Gastrocnemius medialis (tissue), 4 donors: ENCODE data around the gene ATP5F1D. TPM values are rescaled to one million over a fixed set of nuclear protein-coding genes. Genes with fewer than 3 reads are reported as not detected.

ENCODE experiments used
- ATAC-seq, 2 donors: fragments of 150-250 bp; one replicate each; pipeline ENCODE4 v1.9.1; 2016
- DNase-seq, 2 donors: peaks; one replicate each; pipeline ENCODE4 v3.0.0-alpha.2; 2019
- H3K27ac ChIP-seq, 4 donors: fragments of 200-600 bp; sonication (generic); 1 replicate in 1 of 4; 2 replicates in 3 of 4; pipeline ENCODE4 v1.5.1; 2016 to 2018; ENCODE audit warnings: mild to moderate bottlenecking in 2 of 4, moderate library complexity in 1 of 4
- H3K27me3 ChIP-seq, 3 donors: fragments of 200-600 bp; sonication (generic) in 2 of 3; 1 replicate in 1 of 3; 2 replicates in 2 of 3; pipeline versions ENCODE4 v1.5.1 to v1.6.0; 2016 to 2019; ENCODE audit warnings: mild to moderate bottlenecking in 1 of 3, moderate library complexity in 1 of 3
- H3K36me3 ChIP-seq, 2 donors: fragments of 200-600 bp; sonication (generic) in 1 of 2; one replicate each; pipeline ENCODE4 v1.5.1; 2017 to 2018
- H3K4me1 ChIP-seq, 2 donors: fragments of 200-600 bp; sonication (generic) in 1 of 2; one replicate each; pipeline ENCODE4 v1.5.1; 2016 to 2017; ENCODE audit warnings: mild to moderate bottlenecking in 2 of 2
- H3K4me3 ChIP-seq, 4 donors: fragments of 200-600 bp; sonication (generic) in 3 of 4; 1 replicate in 1 of 4; 2 replicates in 3 of 4; pipeline ENCODE4 v1.5.1; 2016 to 2019; ENCODE audit warnings: mild to moderate bottlenecking in 2 of 4
- H3K9me3 ChIP-seq, 3 donors: fragments of 200-600 bp; sonication (generic) in 2 of 3; 1 replicate in 1 of 3; 2 replicates in 2 of 3; pipeline ENCODE4 v1.5.1; 2016 to 2019
- POLR2A ChIP-seq, 2 donors: fragments of 450-650 bp; IDR thresholded peaks; one replicate each; pipeline ENCODE4 v1.6.1; 2017; ENCODE audit warnings: antibody characterized with exemption in 2 of 2, mild to moderate bottlenecking in 2 of 2, moderate library complexity in 2 of 2
- in situ Hi-C, 4 donors: fragments of 200-750 bp; cut with MboI; loops; one replicate each; pipeline versions ENCODE4 v1.15.0 to v1.8.0; 2017; ENCODE audit warnings: low sequenced_read_pairs in 4 of 4
- intact Hi-C: fragments of 100-400 bp; cut with DNase I; formaldehyde crosslinking; loops from one replicate; pipeline ENCODE4 v1.15.1; 2023; ENCODE audit warnings: low total_unique reads
- total RNA-seq, 4 donors: library from RNA; depleted of rRNA; stranded (reverse); fragments of >200 nt; gene quantifications; one replicate each; pipeline versions ENCODE4 v1.1.0 to v1.2.3, GENCODE V29; 2016
- TF ChIP-seq, protein P1 (sequence below), 5 experiments: fragments of 450-650 bp in 3 of 5; fragments of 200-600 bp in 2 of 5; sonication (generic) in 2 of 5; IDR thresholded peaks in 4 of 5; conservative IDR thresholded peaks in 1 of 5; 1 replicate in 4 of 5; 2 replicates in 1 of 5; pipeline ENCODE4 v1.5.1; 2016 to 2019; ENCODE audit warnings: antibody characterized with exemption in 5 of 5, mild to moderate bottlenecking in 3 of 5, moderate library complexity in 3 of 5

ATP5F1D gene
- total RNA-seq, 4 donors from 2014 or later: 189 to 442 (median 273) TPM

DNA sequence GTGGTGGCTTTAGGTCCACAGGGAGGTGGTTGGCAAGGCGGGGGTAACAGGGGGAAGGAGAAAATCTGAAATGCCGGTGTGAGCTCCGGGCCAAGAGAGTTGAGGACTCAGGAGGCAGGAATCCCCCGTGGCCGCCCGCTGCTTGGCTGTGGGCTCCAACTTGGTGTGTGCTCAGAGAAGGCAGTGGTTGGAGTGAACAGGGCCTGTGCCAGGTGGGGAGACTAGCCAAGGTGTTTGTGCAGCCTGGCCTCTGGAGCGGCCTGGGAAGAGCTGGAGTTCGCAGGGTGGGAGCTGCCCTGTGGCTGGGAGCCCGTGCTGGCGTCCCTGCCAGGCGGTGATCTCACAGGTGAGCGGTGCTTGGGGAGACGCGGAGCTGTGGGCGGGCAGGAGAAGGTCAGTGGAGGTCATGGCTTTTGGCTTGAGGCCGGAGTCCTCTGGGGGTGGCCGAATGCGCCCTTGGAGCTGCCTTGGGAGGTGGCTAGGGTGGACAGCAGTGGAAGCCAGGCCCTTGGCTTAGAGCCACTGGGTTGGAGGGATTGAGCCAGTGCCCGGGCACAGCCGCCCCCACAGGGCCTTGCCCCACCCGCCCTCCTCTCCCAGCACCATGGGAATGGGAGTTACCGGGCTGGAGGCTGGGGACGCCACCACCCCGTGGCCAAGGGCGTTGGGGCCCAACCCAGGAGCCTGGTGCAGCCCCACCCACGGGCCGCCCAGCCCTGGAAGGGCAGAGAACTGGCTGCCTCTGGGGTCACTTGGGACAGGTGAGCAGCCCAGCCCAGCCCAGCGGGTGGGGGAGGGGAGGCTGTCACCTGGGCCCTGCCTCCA, 20.5 kb downstream of the ATP5F1D start:
- H3K36me3 ChIP-seq: peaks cover 0 to 9% of the 10 kb centered on the region in 2 donors
- intact Hi-C loops (loop anchor here (1.0 kb wide), 1 partner anchor 13 kb away; no protein-coding TSS in a partner anchor), in situ Hi-C loops (no loop called here)
- H3K27ac ChIP-seq: peak overlapping the region; percentile 83 to 99 (median 93)
- no peak for TF ChIP-seq POLR2A (IDR thresholded peaks at IDR 0.05)
- TF ChIP-seq, protein P1, sequence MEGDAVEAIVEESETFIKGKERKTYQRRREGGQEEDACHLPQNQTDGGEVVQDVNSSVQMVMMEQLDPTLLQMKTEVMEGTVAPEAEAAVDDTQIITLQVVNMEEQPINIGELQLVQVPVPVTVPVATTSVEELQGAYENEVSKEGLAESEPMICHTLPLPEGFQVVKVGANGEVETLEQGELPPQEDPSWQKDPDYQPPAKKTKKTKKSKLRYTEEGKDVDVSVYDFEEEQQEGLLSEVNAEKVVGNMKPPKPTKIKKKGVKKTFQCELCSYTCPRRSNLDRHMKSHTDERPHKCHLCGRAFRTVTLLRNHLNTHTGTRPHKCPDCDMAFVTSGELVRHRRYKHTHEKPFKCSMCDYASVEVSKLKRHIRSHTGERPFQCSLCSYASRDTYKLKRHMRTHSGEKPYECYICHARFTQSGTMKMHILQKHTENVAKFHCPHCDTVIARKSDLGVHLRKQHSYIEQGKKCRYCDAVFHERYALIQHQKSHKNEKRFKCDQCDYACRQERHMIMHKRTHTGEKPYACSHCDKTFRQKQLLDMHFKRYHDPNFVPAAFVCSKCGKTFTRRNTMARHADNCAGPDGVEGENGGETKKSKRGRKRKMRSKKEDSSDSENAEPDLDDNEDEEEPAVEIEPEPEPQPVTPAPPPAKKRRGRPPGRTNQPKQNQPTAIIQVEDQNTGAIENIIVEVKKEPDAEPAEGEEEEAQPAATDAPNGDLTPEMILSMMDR (IDR thresholded peaks at IDR 0.05 in 4 of 5, conservative IDR thresholded peaks at IDR 0.05 in 1 of 5): no peak
- DNase-seq (peak in 1 of 2 donors; percentile 93), ATAC-seq (peak; percentile 20 to 39)
- peak overlapping the region; percentile 60 to 93 (median 74) for H3K4me3 ChIP-seq
- no peaks in the 10 kb centered on the region for H3K27me3 ChIP-seq
- H3K4me1 ChIP-seq: peaks cover 48 to 49% of the 10 kb centered on the region in 2 donors
- H3K9me3 ChIP-seq: no peaks in the 10 kb centered on the region

DNA sequence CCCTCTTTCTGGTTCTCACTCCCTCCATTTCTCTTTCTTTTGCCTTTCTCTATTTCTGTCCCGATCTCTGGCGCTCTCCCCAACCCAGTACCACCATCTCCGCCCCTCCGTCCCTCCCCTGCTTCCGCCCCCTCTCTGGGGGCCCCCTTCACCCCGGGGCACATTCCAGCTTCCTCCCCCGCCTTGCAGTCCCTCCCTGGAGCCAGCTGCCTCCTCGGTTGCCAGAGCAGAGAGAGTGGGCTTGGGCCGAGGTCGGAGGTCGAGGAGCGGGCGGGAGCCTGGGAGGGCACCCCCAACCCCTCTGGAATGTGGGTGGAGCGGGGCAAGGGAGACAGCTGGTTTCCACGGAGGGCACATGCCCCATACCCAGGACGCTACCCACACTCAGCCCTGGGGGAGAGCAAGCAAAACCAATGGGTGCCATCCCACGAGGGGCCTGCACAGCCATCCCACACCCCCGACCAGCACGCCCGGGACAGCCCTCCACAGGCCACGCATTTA, 21.1 kb downstream of the ATP5F1D start:
- no peaks in the 10 kb centered on the region for H3K9me3 ChIP-seq
- peak overlapping the region; percentile 83 to 99 (median 93) for H3K27ac ChIP-seq
- no peak for ATAC-seq
- peaks cover 0 to 3% of the 10 kb centered on the region in 2 donors for H3K36me3 ChIP-seq
- intact Hi-C loops (no loop called here), in situ Hi-C loops (no loop called here)
- TF ChIP-seq POLR2A (IDR thresholded peaks at IDR 0.05): no peak
- TF ChIP-seq, protein P1 (IDR thresholded peaks at IDR 0.05 in 4 of 5, conservative IDR thresholded peaks at IDR 0.05 in 1 of 5): no peak
- H3K27me3 ChIP-seq: no peaks in the 10 kb centered on the region
- H3K4me3 ChIP-seq: no peak overlapping the region
- H3K4me1 ChIP-seq: peaks cover 53 to 55% of the 10 kb centered on the region in 2 donors
- DNase-seq: no peak

DNA sequence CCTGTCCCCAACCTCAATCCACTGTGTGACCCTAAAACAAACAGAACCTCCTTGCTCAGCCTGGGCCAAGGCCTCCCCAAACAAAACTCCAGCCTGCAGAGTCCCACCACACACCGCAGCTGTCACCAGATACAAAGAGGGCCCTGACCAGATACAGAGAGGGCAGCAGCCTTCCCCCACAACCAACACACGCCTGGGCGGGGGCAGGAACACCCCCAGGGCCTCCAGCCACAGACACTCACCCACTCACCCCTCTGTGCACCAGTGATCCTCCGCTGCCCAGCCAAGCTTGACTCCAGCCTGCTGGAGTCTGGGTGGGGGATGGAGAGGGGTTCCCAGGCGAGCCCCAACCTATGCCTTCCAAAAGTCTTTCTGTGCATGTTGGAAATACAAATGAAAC, 21.6 kb downstream of the ATP5F1D start:
- DNase-seq: no peak
- intact Hi-C loops (no loop called here), in situ Hi-C loops (no loop called here)
- no peaks in the 10 kb centered on the region for H3K27me3 ChIP-seq
- H3K27ac ChIP-seq: peak overlapping the region; percentile 83 to 99 (median 93)
- H3K36me3 ChIP-seq: no peaks in the 10 kb centered on the region
- peaks cover 53 to 60% of the 10 kb centered on the region in 2 donors for H3K4me1 ChIP-seq
- H3K4me3 ChIP-seq: no peak overlapping the region
- no peaks in the 10 kb centered on the region for H3K9me3 ChIP-seq
- ATAC-seq: no peak
- TF ChIP-seq, protein P1 (IDR thresholded peaks at IDR 0.05 in 4 of 5, conservative IDR thresholded peaks at IDR 0.05 in 1 of 5): no peak
- no peak for TF ChIP-seq POLR2A (IDR thresholded peaks at IDR 0.05)

DNA sequence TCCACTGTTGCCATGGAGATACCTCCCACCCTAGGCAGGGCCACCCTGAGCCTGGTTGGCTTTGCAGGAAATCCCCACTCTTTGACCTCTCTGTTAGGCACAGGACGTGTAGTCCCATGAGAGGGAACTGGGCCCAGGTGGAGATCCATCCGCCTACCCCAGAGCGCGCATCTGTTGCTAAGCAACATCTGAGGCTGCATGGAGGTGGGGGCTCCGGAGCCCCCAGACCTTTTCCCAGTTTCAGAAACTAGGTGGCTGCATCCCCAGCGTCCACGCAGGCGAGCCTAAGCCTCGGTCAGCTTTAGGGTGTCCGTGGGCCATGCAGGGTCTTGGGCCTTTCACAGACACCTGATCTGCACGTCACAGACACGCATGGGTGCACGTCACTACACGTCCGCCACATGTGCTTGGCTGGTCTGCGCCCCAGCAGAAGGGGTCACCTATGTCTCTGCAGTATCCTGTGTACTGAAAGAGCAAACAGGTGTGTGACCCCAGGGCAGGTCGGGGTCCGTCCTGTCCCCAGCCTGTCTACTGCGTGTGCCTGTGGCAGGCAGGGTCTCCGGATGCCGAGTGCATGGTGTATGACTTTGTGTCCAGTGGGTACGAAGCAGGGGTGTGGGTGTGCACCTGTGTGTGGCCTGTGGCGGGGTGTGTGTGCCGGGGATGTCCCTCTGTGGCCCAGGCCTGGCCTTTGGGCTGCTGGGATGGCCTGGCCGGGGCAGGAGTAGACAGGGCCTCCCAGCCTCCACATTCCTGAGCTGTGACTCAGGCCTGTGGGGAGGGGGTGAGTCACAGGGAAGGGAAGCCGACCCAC, 23.5 kb downstream of the ATP5F1D start:
- no peak for ATAC-seq
- peak in 1 of 2 donors; percentile 77 for DNase-seq
- TF ChIP-seq, protein P1 (IDR thresholded peaks at IDR 0.05 in 4 of 5, conservative IDR thresholded peaks at IDR 0.05 in 1 of 5): no peak
- TF ChIP-seq POLR2A (IDR thresholded peaks at IDR 0.05): no peak
- Histone ChIP-seq H3K27me3 (no peaks in the 10 kb centered on the region), H3K9me3 (no peaks in the 10 kb centered on the region), H3K27ac (peak overlapping the region; percentile 92 to 99 (median 98)), H3K4me3 (no peak overlapping the region), H3K4me1 (peaks cover 53 to 56% of the 10 kb centered on the region in 2 donors), H3K36me3 (no peaks in the 10 kb centered on the region)
- in situ Hi-C loops: no loop called here
- intact Hi-C loops: no loop called here
